RPMI7951 (cell line): Measurements from ENCODE around the gene HIP1R. TPM values are rescaled to one million over a fixed set of nuclear protein-coding genes. Genes with fewer than 3 reads are reported as not detected.
"Not testable (repeated sequence)": the region's sequence is repeated elsewhere in the genome, so short reads cannot be mapped to it uniquely, and the experiment has no call there.

Experiments used
- DNase-seq: peaks from one replicate; pipeline ENCODE4 v3.0.0-alpha.2; 2012; ENCODE audit warnings: low read depth
- total RNA-seq: library from RNA; depleted of rRNA; stranded (reverse); fragments of >200 nt; shearing (Covaris generic); gene quantifications from 2 replicates; pipeline ENCODE4 v1.2.3, GENCODE V29; 2014; rRNA removed

Gene HIP1R, protein sequence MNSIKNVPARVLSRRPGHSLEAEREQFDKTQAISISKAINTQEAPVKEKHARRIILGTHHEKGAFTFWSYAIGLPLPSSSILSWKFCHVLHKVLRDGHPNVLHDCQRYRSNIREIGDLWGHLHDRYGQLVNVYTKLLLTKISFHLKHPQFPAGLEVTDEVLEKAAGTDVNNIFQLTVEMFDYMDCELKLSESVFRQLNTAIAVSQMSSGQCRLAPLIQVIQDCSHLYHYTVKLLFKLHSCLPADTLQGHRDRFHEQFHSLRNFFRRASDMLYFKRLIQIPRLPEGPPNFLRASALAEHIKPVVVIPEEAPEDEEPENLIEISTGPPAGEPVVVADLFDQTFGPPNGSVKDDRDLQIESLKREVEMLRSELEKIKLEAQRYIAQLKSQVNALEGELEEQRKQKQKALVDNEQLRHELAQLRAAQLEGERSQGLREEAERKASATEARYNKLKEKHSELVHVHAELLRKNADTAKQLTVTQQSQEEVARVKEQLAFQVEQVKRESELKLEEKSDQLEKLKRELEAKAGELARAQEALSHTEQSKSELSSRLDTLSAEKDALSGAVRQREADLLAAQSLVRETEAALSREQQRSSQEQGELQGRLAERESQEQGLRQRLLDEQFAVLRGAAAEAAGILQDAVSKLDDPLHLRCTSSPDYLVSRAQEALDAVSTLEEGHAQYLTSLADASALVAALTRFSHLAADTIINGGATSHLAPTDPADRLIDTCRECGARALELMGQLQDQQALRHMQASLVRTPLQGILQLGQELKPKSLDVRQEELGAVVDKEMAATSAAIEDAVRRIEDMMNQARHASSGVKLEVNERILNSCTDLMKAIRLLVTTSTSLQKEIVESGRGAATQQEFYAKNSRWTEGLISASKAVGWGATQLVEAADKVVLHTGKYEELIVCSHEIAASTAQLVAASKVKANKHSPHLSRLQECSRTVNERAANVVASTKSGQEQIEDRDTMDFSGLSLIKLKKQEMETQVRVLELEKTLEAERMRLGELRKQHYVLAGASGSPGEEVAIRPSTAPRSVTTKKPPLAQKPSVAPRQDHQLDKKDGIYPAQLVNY
- 3.8 and 4.2 TPM in 2 replicates for total RNA-seq

DNA sequence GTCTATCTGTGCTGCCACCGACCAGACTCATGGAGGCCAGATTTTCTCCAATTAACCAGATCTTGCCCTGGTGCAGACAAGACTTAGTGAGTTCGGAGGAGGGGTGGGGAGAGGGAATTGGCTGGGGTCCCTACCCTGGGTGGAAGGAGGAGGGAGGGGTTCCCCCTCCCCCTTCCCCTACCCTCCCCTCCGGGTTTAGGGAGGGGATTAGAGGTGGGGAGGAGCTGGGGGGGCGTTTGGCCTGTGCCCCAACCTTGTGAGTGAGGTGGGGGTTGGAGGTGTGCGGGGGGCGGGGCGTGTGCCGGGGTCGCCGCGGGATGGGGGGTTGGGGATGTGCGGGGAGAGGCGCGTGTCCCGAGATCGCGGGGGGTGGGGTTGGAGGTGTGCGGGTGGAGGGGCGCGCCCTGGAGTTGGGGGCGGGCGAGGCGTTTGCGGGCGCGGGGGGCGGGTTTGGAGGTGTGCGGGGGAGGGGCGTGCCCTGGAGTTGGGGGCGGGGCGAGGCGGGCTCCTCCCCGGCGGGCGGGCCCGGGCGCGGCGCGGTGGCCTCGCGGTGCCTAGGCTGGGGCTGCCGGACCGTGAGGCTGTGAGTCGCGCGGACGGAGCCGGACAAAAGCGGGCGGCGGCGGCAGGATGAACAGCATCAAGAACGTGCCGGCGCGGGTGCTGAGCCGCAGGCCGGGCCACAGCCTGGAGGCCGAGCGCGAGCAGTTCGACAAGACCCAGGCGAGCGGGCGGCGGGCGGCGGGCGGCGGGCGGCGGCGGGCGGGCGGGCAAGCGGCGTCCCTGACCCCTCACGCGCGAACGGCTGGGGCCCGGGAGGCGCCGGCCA, at the start of gene HIP1R:
Gene HIP1R (plus strand): TSS at position 537 of the 829 bp plus-strand sequence. CDS start 94 bp downstream, at position 631.
- no peak for DNase-seq

DNA sequence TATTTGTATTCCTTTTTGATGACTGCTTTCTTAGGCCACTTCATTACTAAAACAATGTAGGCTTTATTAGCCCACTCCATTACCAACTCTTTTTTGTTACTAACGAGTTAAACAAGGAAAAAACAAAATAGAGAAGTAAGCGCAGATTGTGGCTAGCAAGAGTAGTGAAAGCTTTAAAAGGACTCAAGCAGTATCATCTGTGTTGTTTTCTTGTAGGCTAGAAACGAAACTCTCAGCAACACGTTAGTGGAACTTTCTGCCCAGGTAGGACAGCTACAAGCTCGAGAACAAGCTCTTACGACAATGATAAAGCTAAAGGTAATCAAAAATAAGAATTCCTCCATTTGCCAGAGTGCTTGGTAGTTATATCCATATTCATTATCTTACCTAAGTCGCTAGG, 49.8 kb upstream of the HIP1R start:
- no peak for DNase-seq

DNA sequence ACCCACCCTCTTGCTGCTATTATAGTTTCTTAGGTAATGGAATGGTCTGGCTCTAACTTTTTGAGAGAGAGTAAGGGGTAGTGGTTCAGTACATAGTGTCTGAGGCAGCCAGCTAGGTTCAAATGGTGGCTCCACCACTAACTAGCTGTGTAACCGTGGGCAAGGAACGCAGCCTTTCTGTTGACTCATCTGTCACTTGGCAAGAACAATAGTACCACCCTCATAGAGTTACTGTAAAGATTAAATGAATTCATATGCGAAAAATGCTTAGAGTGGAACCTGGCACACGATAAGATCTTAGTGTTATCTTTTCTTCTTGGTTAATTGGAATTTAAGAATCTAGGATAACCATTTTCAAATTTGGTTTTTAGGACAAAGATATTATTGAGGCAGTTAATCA, 46.9 kb upstream of the HIP1R start:
- DNase-seq, result peak; percentile 56

DNA sequence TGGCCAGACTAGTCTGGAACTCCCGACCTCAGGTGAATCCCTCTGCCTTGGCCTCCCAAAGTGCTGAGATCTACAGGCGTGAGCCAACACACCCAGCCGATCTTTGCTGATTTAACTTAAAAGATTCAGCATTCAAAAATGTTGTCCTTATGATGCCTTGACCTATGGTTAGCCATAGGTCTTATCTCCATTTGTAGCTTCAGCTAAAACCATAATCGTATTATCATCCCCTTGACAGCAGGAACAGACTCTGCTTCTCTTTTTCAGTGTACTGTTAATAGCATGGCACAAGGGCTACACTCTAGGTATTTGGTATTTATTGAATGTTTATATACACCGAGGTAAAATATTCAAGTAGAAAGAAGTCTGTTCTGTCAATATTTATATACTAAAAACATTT, 45.6 kb upstream of the HIP1R start:
- no peak for DNase-seq

DNA sequence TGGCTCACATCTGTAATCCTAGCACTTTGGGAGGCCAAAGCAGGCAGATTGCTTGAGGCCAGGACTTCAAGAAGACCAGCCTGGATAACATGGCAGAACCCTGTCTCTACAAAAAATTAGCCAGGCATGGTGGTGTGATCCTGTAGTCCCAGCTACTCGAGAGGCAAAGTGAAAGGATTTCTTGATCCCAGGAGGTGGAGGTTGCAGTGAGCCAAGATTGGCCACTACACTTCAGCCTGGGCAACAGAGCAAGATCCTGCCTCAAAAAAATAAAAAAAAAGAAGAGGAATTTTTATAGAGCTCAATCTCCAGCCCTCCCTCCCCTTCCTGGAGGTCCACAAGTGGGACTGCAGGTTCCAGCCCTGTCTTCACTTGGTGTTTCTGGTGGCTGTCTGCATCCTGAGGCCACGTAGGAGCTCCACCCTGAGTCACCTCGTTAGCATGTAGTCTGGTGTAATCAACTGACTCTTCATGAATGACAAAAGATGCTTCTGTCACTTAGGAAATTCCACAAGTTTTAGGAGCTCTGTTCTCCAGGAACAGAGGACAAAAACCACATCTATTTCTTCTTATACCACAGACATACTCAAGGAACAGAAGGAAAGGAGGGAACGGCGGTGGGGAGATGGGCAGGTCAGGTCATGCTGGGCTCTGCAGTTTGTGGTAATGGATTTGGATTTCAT, 44.7 kb upstream of the HIP1R start:
- peak; percentile 59 for DNase-seq

DNA sequence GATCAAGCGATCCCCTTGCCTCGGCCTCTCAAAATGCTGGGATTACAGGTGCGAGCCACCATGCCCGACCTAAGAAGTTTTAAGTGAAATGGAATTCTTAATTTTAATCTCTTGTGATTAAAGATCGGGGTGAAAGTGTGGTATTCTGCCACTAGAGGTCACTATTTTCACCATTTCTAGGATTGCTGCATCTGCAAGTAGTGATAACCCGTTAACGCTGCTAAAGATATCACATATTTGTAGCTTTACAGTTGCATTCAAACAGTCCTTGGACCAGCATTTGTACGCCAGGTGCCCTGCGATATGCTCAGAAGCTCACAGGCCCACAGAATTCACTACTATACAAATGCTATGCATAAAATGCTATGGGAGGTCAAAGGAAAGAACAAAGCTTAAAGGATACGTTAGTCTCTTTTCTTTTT, 41.6 kb upstream of the HIP1R start:
- peak; percentile 47 for DNase-seq

DNA sequence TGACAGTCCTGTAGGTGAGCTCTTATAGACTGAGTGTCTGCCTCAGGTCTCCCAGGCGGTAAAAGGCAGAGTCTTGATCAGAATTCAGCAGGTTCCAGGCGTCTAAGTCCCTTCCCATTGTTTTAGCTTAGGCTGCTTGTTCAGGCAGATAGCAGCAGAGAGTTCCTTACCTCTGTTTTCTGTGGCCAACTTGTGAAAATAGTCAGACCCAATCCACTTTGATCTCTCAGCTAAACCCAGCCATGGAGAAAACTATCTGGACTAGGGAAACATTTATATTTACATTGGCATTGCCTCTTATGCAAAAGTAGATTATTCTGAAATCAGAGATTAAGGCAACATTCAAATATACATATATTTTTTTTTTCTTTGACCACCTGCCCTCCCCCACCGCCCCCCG, 39.5 kb upstream of the HIP1R start:
- no peak for DNase-seq

DNA sequence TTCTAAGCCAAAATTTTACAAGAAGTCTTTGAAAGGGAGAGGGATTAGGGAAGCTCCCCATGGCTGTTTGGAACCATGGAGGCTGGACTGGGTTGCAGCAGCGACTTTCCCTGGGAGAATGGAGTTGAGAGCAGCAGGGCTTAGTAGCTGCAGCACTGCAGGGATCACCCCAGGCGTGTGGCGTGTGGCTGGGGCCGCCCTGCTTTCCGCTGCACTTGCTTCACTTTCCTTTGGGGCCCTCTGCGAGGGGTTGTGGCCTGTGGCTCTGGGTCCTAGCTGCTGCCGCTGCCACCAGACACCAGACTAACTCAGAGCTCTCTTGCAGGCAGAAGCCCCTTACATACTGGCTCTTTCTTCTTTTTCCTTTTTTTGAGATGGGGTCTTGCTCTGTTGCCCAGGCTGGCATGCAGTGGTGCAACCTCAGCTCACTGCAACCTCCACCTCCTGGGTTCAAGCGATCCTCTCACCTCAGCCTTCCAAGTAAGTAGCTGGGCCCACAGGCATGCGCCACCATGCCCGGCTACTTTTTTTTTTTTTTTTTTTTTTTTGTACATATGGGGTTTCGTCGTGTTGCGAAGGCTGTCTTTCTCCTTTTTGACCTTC, 35.5 kb upstream of the HIP1R start:
- DNase-seq, result no peak

DNA sequence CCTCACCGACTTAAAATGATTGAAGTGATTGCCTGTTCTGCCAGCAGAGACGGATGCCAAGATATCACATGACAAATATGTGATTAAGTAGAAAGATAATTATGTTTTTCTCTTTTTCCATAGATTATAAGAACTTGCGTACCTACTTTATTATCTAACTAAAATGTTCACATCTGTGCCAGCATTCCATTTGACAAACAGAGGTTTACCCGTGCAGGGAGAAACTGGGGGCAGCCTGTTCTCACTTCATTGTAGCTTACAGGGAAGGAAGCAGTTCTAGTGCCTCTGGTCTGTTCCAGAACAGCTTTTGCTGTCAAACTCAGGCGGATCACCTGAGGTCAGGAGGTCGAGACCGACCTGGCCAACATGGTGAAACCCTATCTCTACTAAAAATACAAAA, 31.3 kb upstream of the HIP1R start:
- no peak for DNase-seq

DNA sequence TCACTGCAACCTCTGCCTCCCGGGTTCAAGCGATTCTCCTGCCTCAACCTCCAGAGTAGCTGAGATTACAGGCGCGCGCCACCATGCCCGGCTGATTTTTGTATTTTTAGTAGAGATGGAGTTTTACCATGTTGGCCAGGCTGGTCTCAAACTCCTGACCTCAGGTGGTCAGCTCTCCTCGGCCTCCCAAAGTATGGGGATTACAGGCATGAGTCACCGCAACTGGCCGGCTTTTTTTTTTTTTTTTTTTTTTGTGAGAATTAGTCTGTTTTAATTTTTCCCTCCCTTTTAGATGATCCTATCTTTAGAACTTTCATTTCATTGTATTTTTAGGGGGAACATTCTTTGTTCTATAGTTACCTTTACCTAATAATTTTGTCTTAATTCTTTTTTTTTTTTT, 30.3 kb upstream of the HIP1R start:
- not testable (repeated sequence) for DNase-seq

DNA sequence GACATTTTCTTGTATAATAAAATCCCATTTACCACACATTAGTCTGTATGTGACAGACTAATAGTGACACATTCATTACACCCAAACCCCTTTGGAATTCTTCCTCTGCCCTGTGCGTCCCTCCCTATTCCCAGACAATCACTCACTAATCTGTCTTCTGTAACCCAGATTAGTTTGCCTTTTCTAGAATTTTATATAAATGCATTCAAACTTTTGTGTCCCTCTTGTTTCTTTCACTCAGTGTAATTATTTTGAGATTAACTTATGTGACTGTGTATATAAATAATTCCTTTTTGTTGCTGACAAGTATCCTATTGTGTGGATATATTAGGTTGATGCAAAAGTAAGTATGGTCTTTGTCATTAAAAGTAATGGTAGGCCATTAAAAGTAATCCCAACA, 27.6 kb upstream of the HIP1R start:
- no peak for DNase-seq

DNA sequence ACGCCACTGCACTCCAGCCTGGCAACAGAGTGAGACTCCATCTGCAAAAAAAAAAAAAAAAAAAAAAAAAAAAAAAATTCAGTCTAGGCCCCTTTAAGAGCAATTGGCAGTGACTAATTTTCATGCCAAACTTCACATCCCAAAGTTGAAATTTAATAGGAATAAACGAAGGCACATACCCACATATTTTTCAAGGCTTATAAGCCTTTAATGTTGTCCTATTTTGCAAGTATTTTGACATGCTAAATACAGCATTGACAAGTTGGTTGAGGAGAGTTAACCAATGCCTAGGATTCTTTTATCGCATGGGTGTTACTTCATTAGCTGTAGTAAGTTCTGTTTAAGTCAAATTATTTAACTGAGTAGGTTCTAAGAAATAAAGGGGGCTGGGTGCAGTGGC, 23.5 kb upstream of the HIP1R start:
- no peak for DNase-seq

DNA sequence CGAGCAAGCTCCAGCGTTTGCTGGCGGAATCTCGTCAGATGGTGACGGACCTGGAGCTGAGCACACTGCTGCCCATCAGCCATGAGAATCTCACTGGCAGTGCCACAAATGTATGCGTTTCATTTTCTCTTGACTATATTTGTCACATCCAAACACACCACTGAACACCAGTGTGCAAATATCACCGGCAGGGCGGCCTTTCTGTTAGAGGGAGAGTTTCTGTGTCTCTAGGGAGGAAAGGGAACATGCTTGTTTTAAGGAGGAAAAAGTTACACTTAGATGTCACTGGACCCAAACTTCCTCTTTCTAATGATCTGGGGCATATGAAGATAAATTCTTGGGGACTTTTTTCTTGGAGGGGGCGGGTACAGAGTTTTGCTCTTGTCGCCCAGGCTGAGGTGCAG, 21.9 kb upstream of the HIP1R start:
- no peak for DNase-seq

DNA sequence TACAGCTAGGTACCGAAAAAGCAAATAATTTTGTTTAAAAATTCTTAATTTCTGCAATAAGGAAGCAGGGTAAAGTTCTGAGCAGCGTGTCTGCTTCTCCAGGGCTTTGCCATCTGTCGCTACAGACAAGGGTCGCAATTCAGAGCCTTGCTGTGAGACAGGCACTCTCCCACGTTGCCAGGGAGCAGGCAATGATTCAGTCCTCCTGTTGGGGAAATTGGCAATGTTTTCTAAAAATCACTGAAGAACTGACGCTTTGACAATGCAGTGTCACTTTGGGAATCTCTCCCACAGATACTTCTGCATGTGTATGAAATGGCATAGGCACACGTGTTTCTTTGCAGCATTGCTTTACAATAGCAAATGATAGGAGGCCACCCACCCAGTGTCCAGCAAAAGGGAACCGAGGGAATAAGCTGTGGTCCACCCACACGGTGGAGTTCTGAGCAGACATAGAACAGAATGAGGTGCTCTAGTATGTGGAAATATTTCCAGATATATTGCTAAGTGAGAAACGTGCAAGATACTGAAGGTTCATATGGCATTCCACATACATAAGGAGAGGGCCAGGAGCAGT, 16.0 kb upstream of the HIP1R start:
- DNase-seq, result no peak

DNA sequence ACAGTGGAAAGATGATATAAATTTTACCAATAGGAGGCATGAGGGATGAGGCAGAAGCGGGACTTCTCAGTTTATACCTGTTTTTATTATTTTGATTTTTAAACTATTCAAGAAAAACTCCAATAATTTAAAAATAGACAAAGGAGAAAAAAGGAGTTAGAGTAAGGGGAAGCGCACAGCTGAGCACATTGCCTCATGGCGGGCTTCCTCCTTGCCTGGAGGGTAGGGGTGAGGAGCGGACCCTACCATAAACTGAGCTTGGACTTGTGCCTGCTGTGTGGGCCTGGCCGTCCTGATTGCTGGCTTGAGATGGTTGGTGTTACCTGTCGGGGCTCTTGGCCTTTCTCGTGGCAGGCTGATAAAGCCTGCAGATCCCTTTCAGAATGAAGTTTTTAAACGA, 15.1 kb upstream of the HIP1R start:
- DNase-seq, result no peak

DNA sequence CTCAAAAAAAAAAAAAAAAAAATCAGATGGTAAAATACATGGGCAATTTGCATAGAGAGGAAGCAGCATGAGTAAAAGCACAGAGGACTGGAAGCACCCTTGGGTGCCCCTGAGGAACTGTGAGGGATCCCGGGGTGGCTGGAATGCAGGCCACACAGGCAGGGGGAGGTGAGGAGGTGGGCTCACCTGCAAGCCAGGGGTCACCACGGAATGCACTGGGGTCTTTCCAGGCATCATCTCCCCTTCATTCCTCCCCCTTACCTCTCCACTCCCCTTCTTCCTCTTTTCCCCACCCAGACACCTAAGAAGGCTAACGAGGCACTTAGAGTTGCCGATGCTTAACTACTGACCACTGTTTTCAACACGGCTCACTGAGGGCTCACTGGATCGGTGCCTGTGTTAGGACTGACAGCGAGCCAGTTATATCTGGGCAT, 14.4 kb upstream of the HIP1R start:
- DNase-seq, result no peak

DNA sequence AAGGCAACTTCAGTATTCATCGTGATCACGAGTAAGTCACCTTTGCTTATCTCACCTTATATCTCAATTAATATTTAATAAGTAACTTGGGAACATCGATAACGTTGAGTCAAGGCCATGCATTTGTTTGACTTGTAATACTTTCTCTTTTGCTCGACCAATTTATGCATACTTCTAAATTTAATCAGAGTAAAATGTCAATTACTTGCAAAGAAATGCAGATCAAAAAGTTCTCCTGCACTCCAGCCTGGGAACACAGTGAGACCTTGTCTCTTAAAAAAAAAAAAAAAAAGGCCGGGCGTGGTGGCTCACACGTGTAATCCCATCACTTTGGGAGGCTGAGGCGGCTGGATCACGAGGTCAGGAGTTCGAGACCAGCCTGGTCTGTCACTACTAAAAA, 11.8 kb upstream of the HIP1R start:
- no peak for DNase-seq

DNA sequence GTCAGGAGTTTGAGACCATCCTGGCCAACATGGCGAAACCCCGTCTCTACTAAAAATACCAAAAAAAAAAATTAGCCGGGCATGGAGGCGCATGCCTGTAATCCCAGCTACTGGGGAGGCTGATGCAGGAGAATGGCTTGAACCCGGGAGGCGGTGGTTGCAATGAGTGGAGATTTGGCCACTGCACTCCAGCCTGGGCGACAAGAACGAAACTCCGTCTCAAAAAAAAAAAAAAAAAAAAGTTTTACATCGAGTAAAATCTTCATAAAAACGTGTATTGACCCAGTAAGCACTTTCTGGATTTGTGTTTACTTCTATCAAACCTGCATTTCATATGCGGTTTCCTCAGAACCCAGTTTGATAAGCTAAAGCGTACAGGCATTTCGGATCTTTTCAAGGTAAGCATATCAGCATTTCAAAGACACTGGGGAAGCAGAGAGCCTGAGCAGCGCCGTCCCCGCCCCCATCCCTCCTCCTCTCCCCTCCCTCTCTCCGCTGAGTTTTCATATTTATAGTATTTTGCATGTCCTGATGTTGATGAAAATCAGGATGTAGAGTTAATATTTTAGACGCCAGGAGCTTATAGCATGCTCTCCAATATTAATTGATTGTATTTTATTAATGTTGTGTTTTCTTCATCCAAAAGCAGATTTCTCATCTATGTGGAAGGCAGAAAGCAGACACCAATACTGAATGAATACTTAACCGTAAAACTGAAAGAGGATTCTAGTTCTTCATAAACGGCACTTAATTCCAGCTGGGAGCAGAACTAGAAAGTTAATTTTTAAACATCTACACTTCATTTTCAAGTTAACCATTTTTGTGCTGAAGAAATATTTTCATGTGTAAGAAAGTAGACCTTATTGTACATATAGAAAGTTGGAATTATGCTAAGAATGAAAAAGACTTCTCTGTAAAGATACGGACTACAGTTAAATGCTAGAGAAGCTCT, 9.2 kb upstream of the HIP1R start:
- no peak for DNase-seq

DNA sequence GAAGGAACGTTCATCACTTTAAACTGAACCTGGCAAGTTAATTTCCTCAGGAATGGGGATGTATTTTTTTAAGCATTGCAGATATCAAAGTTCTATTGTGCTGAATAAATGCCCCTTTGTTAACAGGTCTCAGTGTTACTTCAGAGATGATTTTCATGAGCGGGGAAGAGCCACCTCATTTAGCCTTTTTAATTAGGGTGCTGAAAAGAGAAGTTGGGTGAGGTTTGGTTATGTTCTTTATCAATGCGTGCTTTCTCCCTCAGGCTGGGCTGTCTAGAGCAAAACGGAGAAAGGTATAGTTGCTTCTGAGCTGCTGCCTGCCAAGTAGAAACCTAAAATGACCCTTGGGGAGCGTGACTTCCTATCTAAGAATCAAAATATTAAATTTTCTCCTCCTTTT, 8.0 kb upstream of the HIP1R start:
- no peak for DNase-seq
